HG02970 (cell line): ENCODE results near the gene FSCN2.
A peak's percentile ranks its signal among the peaks of the same experiment; 100 is the strongest.

Experiments
- ATAC-seq: cut with Tn5 transposase; IDR thresholded peaks from one replicate; pipeline ENCODE4 v1.9.1; 2021; ENCODE audit warnings: mild to moderate bottlenecking, moderate library complexity, moderate number of reproducible peaks; ENCODE audit not compliant: unreplicated experiment, low FRiP score

FSCN2 gene

DNA sequence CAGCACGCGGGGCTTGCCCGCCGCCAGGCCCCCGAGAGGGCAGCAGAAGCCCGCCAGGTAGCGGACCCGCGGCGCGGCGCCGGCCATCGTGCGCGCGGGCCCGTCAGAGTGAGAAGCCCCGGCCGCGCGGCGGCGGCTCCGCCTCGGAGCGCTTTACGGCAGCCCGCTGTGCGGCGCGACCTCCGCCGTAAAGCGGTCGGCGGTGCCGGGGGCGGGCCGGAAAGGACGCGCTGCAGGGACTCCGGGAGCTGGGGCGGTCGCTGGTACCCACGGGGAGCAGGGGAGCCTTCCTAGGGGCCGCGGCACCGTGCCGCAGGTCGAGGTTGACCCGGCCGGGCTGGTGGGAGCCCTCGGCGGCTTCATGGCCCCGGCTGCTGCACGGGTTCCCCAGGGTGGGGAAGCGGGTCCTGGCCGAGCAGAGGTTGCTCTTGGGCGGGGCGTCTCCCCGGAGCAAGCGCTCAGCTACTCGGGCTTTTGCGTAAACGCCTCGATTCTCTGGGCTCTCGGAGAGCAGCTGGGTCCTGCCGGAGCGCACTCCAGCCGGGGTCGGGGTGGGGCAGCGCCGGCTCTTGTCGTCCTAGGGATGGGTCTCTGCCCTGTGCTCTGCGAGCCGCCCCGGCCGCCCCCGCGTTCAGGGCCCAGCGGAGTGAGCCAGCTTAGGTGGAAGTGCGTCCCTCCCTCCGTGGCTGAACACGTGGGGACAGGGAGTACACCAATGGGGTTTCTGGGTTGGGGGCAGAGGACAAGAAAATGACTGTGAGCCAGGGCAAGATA, 24.3 kb downstream of the FSCN2 start, which contains the start of gene FAAP100:
Gene FAAP100, minus strand, starts transcription at position 110 of the 774 bp plus-strand sequence. Its CDS starts 23 bp downstream, at position 87.
- ATAC-seq: peak; percentile 51

DNA sequence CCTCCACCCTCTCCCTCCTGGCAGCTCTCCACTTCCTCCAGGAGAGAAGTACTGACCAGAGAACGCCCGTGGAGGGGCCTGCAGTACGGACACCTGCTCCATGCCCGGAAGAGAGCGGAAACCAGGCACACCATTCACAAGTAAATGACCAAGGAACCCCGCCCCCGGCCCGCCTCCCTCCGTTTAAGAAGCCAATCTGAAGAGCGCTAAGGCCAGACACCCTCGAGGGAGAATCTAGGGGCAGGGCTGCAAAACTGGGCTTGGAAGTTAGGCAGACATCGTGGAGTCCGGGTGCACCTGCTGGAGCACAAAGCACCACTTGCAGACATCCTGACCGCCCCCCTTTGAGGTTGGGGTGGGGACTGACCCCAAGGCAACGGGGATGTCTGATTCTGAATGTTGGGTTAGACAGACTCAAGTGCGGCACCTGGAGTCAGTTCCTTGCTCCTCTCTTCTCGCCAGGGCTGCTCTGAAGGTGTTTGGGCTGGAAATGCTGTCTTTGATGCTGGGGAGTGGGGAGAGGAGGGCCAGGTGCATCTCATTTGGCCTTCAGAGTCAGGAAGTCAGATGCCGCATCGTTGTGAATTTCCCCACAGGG, 24.9 kb downstream of the FSCN2 start:
- peak; percentile 26 for ATAC-seq

DNA sequence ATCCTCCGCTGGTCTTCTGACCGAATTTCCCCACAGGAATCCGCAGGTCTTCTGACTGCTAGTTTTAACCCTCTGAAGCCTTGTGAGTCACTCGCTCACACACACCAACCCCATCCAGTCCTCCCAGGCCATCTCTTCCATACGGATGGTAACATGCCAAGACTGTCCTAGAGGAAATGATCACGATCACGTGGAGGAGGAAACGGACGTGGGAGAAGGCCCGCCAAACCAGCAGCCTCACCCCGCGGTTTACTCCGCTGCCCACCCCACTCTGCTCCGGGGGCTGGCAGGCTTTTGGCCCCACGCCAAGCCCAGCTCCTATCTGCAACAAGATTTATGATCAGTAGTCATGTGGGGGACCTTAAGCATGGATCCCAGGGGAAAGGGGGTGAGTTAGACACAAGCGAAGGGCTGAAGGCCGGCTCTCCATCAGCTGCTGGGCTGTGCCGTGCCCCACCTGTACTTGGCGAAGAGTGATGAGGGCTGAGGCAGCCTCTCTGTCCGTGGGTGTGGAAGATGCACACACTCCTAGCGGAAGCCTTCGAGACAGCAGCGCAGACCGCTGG, 25.5 kb downstream of the FSCN2 start:
- ATAC-seq: no peak

DNA sequence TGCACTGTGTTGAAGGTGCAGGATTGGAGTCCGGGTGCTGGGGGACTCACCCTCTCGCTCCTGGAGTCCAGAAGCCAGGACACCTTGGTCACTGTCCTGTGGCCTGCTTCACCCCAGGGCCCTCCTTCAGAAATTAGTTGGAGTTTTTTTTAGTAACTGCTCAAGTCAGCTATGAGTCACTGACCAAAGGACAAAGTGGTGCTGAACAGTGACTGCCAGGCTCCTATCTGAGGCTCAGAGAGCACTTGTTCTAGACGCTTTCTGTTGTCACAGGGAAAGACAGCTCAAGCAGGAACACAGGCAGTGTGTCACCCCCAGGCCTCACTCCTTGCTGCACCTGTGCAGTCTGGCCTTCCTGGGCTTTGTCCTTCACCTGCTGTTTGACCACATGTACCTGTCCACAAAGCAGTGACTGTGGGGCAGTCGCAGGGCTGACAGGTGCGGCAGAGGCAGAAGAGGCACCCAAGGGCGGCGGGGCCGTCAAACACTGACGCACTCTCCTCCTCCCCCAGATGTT, 28.1 kb downstream of the FSCN2 start:
- no peak for ATAC-seq

DNA sequence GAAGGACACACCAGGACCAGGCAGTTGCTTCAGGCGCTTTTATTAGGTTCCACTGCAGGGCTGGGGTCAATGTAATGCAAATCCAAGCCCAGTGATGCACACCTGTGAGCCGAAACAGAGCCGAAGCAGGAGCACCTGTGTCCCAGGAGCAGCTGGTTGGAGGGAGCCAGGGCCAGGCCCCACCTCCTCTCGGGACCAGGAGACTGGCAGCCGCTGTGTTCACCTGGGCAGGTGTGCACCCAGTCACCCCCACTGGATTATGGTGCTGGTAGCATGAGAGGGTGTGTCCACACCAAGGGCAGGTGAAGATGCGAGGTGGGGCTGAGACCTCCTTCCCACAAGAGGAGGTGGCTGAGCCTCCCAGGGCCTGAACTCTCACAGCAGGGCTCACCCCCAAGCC, 28.7 kb downstream of the FSCN2 start:
- ATAC-seq: no peak

DNA sequence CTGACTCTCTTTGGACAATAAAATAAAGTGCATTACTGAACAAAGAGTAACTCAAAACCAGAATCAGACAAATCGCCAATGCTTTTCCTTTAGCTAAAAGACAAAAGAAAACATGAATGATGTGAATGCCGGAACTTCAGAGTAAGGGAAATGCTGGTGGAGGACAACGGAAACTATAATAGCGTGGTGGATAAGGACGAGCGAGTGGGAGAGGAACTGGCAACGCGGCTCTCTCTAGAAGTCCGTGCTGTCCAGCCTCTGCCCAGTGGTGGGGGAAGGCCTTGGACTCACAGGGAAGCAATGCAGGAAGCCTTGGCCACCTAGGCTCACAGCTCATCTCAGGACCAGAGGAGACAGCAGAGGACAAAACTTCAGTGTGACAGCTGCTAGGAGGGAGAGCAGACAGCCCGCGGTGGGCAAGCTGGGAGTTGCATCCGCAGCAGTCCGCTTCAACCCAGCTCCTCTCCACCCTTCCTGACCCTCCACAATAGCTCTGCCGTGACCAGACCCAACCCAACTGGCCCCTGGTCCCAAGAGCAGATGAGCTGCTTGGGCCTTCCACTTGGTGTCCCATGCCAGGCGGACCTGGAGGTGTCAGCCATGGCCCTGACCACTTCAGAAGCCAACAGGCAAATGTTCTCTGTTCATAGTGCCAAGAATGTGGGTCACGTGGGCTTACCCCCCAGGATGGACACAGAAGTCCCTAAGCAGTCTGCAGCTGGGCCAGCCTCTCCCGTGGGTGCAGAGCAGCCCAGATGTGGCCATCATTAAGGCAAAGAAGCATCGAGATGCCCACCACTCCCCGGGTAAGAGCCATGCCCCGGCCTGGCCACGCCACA, 29.3 kb downstream of the FSCN2 start:
- ATAC-seq: no peak

DNA sequence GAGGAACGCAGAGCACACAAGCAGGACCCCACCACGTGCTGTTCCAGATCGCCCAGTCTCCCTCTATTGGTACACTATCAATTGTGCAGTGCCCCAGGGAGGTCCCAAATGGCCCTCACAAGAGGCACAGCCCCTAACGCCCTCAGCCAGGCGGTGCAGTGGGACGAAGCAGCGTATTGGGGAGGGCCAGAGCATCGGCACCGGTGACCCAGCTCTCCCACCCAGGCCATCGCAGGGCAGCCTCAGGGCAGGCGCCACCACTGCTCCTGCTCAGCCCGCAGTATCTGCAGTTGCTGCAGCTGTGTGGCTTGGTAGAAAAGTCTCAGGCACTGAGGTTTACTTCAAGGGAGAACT, 29.9 kb downstream of the FSCN2 start:
- ATAC-seq: no peak

DNA sequence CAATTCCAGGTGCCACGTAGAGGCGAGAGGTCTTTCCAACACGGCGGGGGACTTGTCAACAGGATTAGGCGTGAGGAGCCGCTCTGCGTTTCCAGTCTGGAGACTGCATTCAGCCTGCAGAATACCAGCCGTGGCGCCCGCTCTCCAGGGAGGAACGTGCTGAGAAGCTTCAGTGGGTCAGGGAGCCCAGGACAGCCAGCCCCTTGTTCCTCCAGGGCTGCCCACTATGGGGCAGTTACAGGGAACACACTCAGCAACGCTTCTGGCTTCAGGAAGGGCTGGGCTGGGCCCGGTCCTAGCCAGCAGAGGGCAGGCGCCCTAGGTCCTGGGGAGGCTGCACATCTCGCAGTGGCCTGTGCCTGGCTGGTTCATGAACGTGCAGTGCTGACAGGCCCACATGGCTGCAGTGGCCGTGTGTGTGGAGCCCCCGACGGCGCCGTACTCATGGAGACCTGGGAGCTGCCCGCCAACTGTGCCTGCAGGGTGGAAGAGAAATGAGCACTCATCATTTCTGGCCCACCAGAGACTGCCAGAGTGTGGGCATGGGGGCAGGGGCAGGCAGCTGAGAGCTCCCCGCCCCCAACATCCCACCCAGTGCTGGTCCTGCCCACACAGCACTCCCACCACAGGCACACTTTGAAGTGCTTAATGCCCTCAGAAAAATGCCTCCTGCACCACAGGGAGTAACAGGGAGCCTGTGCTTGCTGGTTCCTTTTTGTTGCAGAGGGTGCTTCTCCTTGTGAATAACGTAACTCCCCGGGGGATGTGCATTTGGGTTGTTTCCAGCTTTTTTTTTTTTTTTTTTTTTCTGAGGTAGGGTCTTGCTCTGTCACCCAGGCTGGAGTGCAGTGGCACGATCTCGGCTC, 31.0 kb downstream of the FSCN2 start:
- ATAC-seq: no peak

DNA sequence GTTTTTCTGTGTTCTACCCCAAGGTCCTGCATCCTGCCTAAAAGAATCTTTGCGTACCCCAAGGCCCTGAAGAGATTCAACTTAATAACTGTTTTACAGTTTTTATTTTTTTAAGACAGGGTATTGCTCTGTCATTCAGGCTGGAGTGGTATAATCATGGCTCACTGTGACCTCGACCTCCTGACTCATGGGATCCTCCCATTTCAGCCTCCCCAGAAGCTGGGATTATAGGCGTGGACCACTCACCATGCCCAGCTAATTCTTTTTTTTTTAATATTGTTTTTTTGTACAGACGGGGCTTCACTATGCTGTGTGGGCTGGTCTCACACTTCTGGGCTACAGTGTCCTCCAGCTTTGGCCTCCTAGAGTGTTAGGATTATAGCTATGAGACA, 33.3 kb downstream of the FSCN2 start:
- ATAC-seq: no peak

DNA sequence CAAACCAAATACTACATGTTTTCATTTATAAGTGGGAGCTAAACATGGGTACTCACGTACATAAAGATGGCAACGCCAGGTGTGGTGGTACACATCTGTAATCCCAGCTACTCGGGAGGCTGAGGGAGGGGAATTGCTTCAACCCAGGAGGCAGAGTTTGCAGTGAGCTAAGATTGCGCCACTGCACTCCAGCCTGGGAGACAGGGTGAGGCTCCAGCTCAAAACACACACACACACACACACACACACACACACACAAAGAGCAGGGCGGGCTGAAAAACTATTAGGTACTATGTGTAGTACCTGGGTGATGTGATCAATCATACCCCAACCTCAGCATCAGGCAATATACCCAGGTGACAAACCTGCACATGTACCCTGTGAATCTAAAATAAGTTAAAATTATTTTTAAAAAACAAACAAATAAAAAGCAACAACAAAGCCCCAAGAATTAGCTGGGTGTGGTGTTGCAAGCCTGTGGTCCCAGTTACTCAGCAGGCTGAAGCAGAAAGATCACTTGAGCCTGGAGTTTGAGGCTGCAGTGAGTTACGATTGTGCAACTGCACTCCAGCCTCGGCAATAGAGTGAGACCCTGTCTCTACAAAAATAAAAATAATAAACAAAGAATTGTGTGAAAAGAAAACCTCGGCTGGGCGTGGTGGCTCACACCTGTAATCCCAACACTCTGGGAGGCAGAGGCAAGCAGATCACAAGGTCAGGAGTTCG, 35.8 kb downstream of the FSCN2 start:
- ATAC-seq: no peak

DNA sequence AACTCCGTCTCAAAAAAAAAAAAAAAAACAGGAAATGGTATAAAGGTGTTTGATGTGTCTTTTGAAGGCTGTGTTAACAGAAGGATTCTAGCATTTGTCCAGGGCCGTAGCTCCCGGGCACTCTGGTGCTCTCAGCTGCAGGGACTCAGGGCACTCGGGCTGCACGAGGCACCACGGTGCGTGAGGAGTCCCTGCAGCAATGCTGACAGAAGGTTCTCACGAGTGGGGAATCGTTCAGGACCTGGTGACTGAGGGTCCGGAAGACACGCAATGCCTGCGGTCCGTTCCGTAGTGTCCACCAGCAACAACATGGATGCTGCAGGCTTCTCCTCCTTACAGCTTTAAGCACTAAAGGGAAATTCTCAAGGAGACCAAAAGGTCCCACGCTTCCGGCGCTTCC, 36.6 kb downstream of the FSCN2 start:
- no peak for ATAC-seq

DNA sequence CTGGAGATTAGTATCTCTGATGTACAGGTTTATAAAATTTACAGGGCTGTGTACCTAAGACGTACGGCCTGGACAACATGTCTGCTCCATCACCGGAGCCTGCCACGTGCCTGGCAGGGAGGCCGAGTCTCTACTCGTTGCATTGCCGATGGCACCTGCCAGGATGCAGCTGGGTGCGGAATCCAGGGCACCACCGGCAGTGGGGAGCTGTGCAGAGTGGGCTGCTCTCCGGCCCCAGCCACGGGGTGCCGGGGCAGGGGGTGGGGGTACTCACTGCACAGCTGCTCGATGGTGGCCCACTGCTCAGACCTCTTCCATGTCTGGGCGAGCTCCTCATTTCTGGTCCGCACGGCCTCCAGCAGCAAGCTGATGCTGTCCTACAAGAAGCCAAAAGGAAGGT, 37.1 kb downstream of the FSCN2 start:
- no peak for ATAC-seq

DNA sequence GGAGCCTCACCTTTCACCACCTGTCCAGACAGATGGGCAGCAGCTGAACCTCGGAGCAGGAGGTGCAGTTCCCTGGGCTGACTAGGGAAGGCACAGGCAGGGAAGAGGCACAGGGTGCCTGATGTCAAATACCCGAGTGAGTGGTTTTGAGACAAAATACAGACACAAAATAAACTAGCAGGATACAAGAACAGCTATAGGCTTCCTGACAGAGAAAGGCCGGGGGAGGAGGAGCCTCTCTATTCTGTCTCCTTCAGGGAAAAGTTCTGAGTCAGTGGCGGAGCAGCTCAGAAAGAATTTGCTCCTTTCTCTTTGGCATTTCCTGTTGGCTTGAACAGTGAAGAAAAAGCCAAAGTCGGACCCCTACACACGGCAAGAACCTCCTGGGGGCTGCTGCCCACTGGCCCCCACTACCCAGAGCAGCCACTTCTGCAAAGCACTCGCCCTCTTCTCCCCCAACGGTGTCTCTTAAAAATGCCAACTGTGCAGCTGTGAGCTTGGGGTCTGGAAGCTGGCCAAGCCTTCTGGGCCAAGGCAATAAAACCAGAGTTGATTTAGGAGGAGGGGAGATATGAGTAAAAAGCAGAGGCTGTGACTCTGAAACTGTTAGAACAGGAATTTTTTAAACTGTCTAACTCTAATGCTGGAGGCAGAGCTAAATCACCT, 38.4 kb downstream of the FSCN2 start:
- no peak for ATAC-seq

DNA sequence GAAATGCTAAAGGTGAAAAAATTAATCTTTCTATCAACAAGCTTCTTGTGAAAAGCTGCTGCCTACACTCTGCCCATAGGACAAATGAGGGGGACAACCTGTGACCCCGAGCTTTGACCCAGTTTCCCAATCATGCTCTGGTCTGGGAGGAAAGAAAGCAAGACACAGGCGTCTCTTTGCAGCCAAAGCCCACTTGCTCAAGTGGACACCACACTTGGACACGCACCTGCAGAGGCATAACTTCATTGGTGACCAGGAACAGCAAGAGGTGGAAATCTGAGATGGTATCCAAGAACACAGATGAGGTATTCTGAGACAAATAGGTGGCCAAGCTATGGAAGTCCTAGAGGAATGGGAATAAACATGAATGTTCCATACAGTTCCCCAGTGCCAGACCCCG, 39.0 kb downstream of the FSCN2 start:
- ATAC-seq: no peak

DNA sequence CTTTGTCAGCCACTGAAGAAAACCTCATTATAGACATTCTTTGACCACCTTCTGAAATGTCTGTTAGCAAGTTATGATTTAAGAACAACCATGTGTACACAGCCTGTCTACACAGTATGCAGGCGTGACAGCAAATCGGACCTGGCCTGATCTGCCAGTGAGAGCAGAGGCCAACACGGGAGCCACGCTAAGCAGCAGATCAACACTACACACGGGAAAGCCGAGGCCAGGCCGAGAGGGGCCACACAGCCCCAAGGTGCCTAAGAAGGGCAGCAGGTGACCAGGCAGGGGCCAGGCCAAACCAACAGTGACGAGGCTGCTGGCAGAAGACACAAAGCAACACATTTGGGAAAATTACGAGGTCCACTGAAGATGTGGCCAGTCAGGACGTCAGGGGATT, 40.2 kb downstream of the FSCN2 start:
- no peak for ATAC-seq

DNA sequence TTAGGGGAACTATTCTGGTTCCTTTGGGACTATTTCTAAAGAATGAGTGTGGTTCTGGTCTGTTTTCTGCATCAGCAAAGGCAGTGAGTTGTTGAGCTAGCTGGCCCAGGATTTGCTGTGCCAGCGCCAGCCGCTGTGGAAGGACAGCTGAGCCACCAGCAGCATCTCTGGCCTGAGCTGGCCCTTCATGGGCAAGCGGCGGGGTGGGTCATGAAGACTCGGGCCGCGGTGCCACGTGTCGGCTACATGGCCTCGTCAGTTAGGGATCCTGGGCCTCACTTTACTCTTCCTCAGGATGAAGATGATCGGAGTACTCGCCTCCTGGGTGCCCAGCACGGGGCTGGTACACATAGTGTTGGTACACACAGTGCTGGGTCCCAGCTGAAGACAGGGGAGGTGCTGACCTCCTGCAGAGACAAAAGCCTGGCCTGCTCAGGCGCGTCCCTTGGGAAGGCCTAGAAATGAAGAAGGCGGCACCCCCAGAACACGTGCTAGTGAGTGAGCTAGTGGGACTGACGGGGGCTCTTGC, 41.9 kb downstream of the FSCN2 start:
- no peak for ATAC-seq

DNA sequence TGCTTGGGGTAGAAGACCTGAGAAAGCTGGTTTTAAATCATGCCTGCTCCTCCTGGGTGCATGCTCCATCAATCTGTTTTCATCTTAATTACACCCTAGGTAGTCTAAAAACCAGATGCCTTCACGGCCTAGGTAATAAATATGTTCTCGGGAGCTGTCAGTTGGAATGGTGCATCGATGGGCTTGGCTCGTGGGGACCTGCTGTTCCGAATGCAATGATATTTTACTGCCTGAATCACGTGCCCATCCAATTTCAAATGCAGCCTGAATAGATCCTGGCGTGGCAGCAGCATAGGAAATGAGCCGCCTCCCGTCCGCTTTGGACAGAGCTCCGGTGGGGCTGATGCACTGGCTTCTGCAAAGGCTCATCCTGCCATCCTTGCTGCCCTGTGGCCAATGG, 42.8 kb downstream of the FSCN2 start:
- ATAC-seq: no peak

DNA sequence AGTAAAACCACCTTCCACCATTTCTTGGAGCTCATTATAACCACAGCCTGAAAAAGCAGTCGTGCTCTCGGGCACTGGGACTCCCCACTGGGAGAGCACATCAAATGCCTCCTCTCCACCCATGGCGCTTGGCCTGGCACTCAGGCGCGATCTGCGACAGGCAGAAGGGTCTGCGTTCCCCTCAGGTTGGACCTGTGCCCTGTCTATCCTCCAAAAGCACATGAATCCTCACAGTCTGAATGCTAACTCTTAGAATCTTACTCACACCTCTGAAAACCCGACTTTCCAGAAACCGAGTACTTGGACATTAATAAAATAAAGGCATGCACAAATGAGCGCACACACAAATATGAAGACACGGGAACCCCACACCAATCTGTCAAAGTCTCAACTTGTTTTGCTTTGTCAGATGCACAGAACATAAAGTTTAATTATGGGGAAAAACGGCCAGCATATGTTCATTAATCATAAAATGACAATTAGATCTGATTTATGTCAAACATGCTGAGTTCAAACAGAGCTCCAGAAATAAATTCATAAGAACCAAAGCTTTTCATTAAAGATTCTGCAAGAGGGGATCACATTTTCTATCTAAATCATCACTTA, 44.5 kb downstream of the FSCN2 start:
- no peak for ATAC-seq
